ENCODE results near the gene KIF6.
"Not testable (repeated sequence)": the region's sequence is repeated elsewhere in the genome, so short reads cannot be mapped to it uniquely, and the experiment has no call there.

Gene KIF6

GRCh38 chr6:39731565-39731964 lies 6.4 kb upstream of the KIF6 start:
- DNase-seq: peak; percentile 68
- Histone ChIP-seq H3K4me3 (ENCODE audit: low read depth, low read length) (no peak overlapping the region), H3K9me3 (ENCODE audit: severe bottlenecking) (no peaks in the 10 kb centered on the region), H3K27ac (no peak overlapping the region), H3K27me3 (ENCODE audit: insufficient read depth, low read depth, severe bottlenecking) (no peaks in the 10 kb centered on the region), H3K36me3 (no peaks in the 10 kb centered on the region; the same call in 1 of the 2 replicates)
- TF ChIP-seq, protein P1, sequence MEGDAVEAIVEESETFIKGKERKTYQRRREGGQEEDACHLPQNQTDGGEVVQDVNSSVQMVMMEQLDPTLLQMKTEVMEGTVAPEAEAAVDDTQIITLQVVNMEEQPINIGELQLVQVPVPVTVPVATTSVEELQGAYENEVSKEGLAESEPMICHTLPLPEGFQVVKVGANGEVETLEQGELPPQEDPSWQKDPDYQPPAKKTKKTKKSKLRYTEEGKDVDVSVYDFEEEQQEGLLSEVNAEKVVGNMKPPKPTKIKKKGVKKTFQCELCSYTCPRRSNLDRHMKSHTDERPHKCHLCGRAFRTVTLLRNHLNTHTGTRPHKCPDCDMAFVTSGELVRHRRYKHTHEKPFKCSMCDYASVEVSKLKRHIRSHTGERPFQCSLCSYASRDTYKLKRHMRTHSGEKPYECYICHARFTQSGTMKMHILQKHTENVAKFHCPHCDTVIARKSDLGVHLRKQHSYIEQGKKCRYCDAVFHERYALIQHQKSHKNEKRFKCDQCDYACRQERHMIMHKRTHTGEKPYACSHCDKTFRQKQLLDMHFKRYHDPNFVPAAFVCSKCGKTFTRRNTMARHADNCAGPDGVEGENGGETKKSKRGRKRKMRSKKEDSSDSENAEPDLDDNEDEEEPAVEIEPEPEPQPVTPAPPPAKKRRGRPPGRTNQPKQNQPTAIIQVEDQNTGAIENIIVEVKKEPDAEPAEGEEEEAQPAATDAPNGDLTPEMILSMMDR (IDR thresholded peaks at IDR 0.05; ENCODE audit: low read depth, low read length): peak; percentile 48; the same call in 1 of the 2 replicates

DNA sequence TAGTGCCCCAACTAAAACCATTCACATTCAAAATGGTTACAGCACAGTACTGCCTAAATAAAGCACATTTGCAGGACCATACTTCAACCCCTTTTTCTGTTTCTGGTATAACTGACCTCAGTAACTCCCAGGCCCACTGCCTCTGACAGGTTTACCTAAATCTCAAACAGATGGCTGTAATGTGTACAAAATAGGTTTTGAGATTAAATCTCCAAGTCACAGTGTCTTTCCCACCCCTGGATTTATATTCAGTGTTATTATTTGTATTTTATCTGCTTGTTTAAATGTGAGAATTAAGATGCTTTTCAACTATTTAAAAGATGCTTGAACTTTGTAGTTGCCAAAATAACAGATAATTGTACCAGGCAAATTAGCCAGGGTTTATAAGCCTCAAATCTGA lies 4.7 kb upstream of the KIF6 start:
- H3K27me3 ChIP-seq (ENCODE audit: insufficient read depth, low read depth, severe bottlenecking): no peaks in the 10 kb centered on the region
- no peaks in the 10 kb centered on the region for H3K9me3 ChIP-seq (ENCODE audit: severe bottlenecking)
- peak overlapping the region; percentile 8; the same call in 1 of the 2 replicates for H3K27ac ChIP-seq
- TF ChIP-seq, protein P1 (IDR thresholded peaks at IDR 0.05; ENCODE audit: low read depth, low read length): no peak
- H3K36me3 ChIP-seq: no peaks in the 10 kb centered on the region
- H3K4me3 ChIP-seq (ENCODE audit: low read depth, low read length): no peak overlapping the region
- peak; percentile 46 for DNase-seq

GRCh38 chr6:39725632-39725997 lies 407 bp upstream of the KIF6 start:
- Histone ChIP-seq H3K4me3 (ENCODE audit: low read depth, low read length) (0 out of 2 replicates have a peak overlapping the region, but pooled peaks have one; percentile 56), H3K9me3 (ENCODE audit: severe bottlenecking) (no peaks in the 10 kb centered on the region), H3K36me3 (no peaks in the 10 kb centered on the region), H3K27ac (no peak overlapping the region), H3K27me3 (ENCODE audit: insufficient read depth, low read depth, severe bottlenecking) (no peaks in the 10 kb centered on the region)
- DNase-seq: no peak
- TF ChIP-seq, protein P1 (IDR thresholded peaks at IDR 0.05; ENCODE audit: low read depth, low read length): no peak

DNA sequence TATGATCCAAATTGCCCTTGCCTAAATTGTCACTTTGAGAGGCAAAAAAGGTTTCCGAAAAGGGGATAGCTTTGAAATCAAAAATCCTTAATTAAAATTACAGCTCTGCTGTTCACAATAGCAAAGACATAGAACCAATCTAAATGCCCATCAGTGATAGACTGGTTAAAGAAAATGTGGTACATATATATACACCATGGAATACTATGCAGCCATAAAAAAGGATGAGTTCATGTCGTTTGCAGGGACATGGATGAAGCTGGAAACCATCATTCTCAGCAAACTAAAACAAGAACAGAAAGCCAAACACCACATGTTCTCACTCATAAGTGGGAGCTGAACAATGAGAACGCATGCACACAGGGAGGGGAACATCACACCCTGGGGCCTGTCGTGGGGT lies 1.9 kb downstream of the KIF6 start:
- not testable (repeated sequence) for DNase-seq; H3K9me3 ChIP-seq (ENCODE audit: severe bottlenecking)

DNA sequence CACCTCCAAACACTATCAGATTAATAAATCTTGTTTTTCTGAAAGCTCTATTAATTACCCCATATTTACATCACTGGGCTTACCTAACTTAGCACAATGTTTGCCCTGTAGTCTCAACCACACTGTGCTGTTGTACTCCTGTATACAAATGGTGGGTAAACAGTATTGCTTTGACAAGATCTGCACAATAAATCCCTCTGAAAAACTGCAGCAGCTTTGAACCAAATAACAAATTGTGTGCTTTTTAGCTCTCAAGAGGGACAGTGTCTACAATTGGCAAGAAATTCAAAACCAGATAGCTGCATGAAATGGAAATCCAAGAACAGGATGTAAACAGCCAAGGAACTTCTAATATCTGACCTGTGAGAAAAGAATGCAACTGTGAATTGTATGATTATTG lies 10.4 kb downstream of the KIF6 start:
- TF ChIP-seq, protein P1 (IDR thresholded peaks at IDR 0.05; ENCODE audit: low read depth, low read length): no peak
- Histone ChIP-seq H3K27ac (no peak overlapping the region), H3K4me3 (ENCODE audit: low read depth, low read length) (no peak overlapping the region), H3K27me3 (ENCODE audit: insufficient read depth, low read depth, severe bottlenecking) (no peaks in the 10 kb centered on the region), H3K36me3 (no peaks in the 10 kb centered on the region), H3K9me3 (ENCODE audit: severe bottlenecking) (no peaks in the 10 kb centered on the region)
- DNase-seq: no peak

More for the DNA sequence above, 1.9 kb downstream of the KIF6 start:
- H3K4me3 ChIP-seq (ENCODE audit: low read depth, low read length); H3K27ac ChIP-seq; H3K27me3 ChIP-seq (ENCODE audit: insufficient read depth, low read depth, severe bottlenecking); H3K36me3 ChIP-seq: not testable (repeated sequence)

GRCh38 chr6:39707962-39708683 lies 17.1 kb downstream of the KIF6 start:
- Histone ChIP-seq H3K27ac (no peak overlapping the region), H3K27me3 (ENCODE audit: insufficient read depth, low read depth, severe bottlenecking) (no peaks in the 10 kb centered on the region), H3K9me3 (ENCODE audit: severe bottlenecking) (no peaks in the 10 kb centered on the region), H3K36me3 (no peaks in the 10 kb centered on the region), H3K4me3 (ENCODE audit: low read depth, low read length) (no peak overlapping the region)
- DNase-seq: no peak
- TF ChIP-seq, protein P1 (IDR thresholded peaks at IDR 0.05; ENCODE audit: low read depth, low read length): no peak
